K562 (cell line): Measurements from ENCODE around the gene IRF2BP1. TPM values are rescaled to one million over a fixed set of nuclear protein-coding genes. Genes with fewer than 3 reads are reported as not detected.

Experiments used
- CREB3L1 ChIP-seq: fragments of 450-650 bp; IDR thresholded peaks from 2 replicates; pipeline ENCODE4 v1.6.1; 2014; ENCODE audit warnings: low read depth, mild to moderate bottlenecking, moderate library complexity, borderline replicate concordance
- E2F6 ChIP-seq, 2 experiments: IDR thresholded peaks; 2 replicates each; pipeline ENCODE4 v1.6.1; 2011; ENCODE audit warnings: borderline replicate concordance in 1 of 2, control low read depth in 1 of 2, low read depth in 1 of 2, low read length in 1 of 2, mild to moderate bottlenecking in 1 of 2, mixed read lengths in 1 of 2, moderate library complexity in 1 of 2; ENCODE audit not compliant: insufficient read depth in 1 of 2, insufficient read length in 1 of 2, poor library complexity in 1 of 2, severe bottlenecking in 1 of 2; ENCODE audit errors: extremely low read depth in 1 of 2
- FOXM1 ChIP-seq, 2 experiments: fragments of 450-650 bp in 1 of 2; sonication (generic) in 1 of 2; formaldehyde crosslinking in 1 of 2; IDR thresholded peaks; 2 replicates each; pipeline versions ENCODE4 v1.6.1 to v1.9.0; 2017 to 2022; ENCODE audit warnings: low read depth in 2 of 2, mild to moderate bottlenecking in 2 of 2, missing genetic modification reagents in 1 of 2, moderate library complexity in 1 of 2
- HDAC1 ChIP-seq, 2 experiments: fragments of 450-650 bp; IDR thresholded peaks; 2 replicates each; pipeline ENCODE4 v1.6.1; 2016 to 2017; ENCODE audit warnings: inconsistent platforms in 1 of 2, mild to moderate bottlenecking in 1 of 2, moderate library complexity in 1 of 2
- MEF2A ChIP-seq: IDR thresholded peaks from 2 replicates; pipeline ENCODE4 v1.6.1; 2011; ENCODE audit warnings: low read depth, mild to moderate bottlenecking, low read length, moderate library complexity; ENCODE audit not compliant: control insufficient read depth
- MYNN ChIP-seq, 2 experiments: sonication (generic); formaldehyde crosslinking in 1 of 2; IDR thresholded peaks; 2 replicates each; pipeline versions ENCODE4 v1.5.0 to v1.6.1; 2016 to 2020; ENCODE audit warnings: antibody characterized with exemption in 1 of 2, missing genetic modification reagents in 1 of 2
- NFRKB ChIP-seq: fragments of 450-650 bp; IDR thresholded peaks from 2 replicates; pipeline ENCODE4 v1.6.1; 2016; ENCODE audit warnings: low read depth
- NR2C2 ChIP-seq, 2 experiments: fragments of 200-800 bp in 1 of 2; sonication (Bioruptor generic) in 1 of 2; sonication (generic) in 1 of 2; formaldehyde crosslinking in 1 of 2; IDR thresholded peaks; 2 replicates each; pipeline versions ENCODE4 v1.6.1 to v1.8.0; 2016 to 2022; ENCODE audit warnings: mild to moderate bottlenecking in 1 of 2, missing compliant biosample characterization in 1 of 2, missing genetic modification characterization in 1 of 2, missing genetic modification reagents in 1 of 2
- NRF1 ChIP-seq, 2 experiments: fragments of 450-650 bp; IDR thresholded peaks in 1 of 2; conservative IDR thresholded peaks in 1 of 2; 2 replicates each; pipeline ENCODE4 v1.6.1; 2014; ENCODE audit warnings: mild to moderate bottlenecking in 2 of 2
- RAD51 ChIP-seq: fragments of 450-650 bp; IDR thresholded peaks from 2 replicates; pipeline ENCODE4 v1.7.1; 2016; ENCODE audit warnings: low read depth, mild to moderate bottlenecking, borderline replicate concordance
- RBM17 ChIP-seq: fragments of 200-400 bp; formaldehyde crosslinking; IDR thresholded peaks from 2 replicates; pipeline ENCODE4 v1.6.1; 2017; ENCODE audit warnings: low read depth, mild to moderate bottlenecking, low read length, borderline replicate concordance
- RBM25 ChIP-seq: fragments of 200-400 bp; formaldehyde crosslinking; IDR thresholded peaks from 2 replicates; pipeline ENCODE4 v1.6.1; 2018; ENCODE audit warnings: low read length, low read depth, moderate library complexity; ENCODE audit not compliant: severe bottlenecking
- SIN3B ChIP-seq: fragments of 450-650 bp; IDR thresholded peaks from 2 replicates; pipeline ENCODE4 v1.6.1; 2017; ENCODE audit warnings: low read depth, mild to moderate bottlenecking, moderate library complexity
- SRSF1 ChIP-seq: fragments of 200-400 bp; formaldehyde crosslinking; IDR thresholded peaks from 2 replicates; pipeline ENCODE4 v1.6.1; 2017; ENCODE audit warnings: mild to moderate bottlenecking, low read depth, low read length, moderate library complexity
- ZBTB11 ChIP-seq, 3 experiments: fragments of 200-800 bp in 1 of 3; fragments of 250-450 bp in 1 of 3; fragments of 450-650 bp in 1 of 3; sonication (Bioruptor Pico) in 1 of 3; sonication (Bioruptor generic) in 1 of 3; formaldehyde crosslinking in 1 of 3; IDR thresholded peaks; 2 replicates each; pipeline versions ENCODE4 v1.6.1 to v1.8.0; 2016 to 2022; ENCODE audit warnings: mild to moderate bottlenecking in 2 of 3, missing genetic modification characterization in 2 of 3, missing compliant biosample characterization in 1 of 3, moderate library complexity in 1 of 3
- ZNF24 ChIP-seq: fragments of 450-650 bp; IDR thresholded peaks from 2 replicates; pipeline ENCODE4 v1.6.1; 2016
- polyA plus RNA-seq, 8 experiments: library from polyadenylated mRNA; depleted of rRNA in 4 of 8; stranded (reverse) in 5 of 8; unstranded in 3 of 8; fragments of >200 nt; fragmentation: Nextera tagmentation in 2 of 8; fragmentation: Illumina TruSeq in 1 of 8; extraction: Ambion mirVana in 2 of 8; extraction: Trizol in 1 of 8; gene quantifications; 2 replicates each; pipeline versions ENCODE4 v1.2.1 to v1.2.3, GENCODE V29; 2011 to 2014; ENCODE audit warnings: inconsistent platforms in 1 of 8, missing spikeins in 1 of 8
- total RNA-seq, 7 experiments: library from RNA; depleted of rRNA in 6 of 7; stranded (reverse); fragments of >200 nt in 6 of 7; fragmentation: Illumina TruSeq in 2 of 7; extraction: Trizol in 2 of 7; gene quantifications; 2 replicates each; pipeline versions ENCODE4 v1.2.1 to v1.2.3, GENCODE V29; 2011 to 2021; ENCODE audit warnings: low replicate concordance in 1 of 7
- TF ChIP-seq, protein P1 (sequence below): fragments of 250-450 bp; sonication (Bioruptor Pico); IDR thresholded peaks from 2 replicates; pipeline ENCODE4 v1.4.0; 2020

IRF2BP1 gene
- total and polyA plus RNA-seq, 9 of the 15 experiments (the other 6 are each of a cell fraction or from before 2014, with no cell fraction given) = 0.61 to 35.9 (median 3.5) TPM

GRCh38 chr19:45927565-45928261 lies 41.8 kb upstream of the IRF2BP1 start (continued):
- 0 out of 6 replicates have a peak, but pooled peaks of 1 of the 3 experiments have one; percentile 18 for TF ChIP-seq ZBTB11 (CRISPR knock-in tag; IDR thresholded peaks at IDR 0.05)
- TF ChIP-seq MYNN (IDR thresholded peaks at IDR 0.05) = no peak
- TF ChIP-seq MYNN (CRISPR knock-in tag; IDR thresholded peaks at IDR 0.05) = no peak
- peak; percentile 92 for TF ChIP-seq NR2C2 (CRISPR knock-in tag; IDR thresholded peaks at IDR 0.05)
- TF ChIP-seq NR2C2 (tag; IDR thresholded peaks at IDR 0.05) = peak; percentile 97
- TF ChIP-seq NRF1 (conservative IDR thresholded peaks at IDR 0.05 in 1 of 2, IDR thresholded peaks at IDR 0.05 in 1 of 2) = peak; percentile 90 to 92
- TF ChIP-seq RAD51 = peak; percentile 80
- no peak for TF ChIP-seq SRSF1
- TF ChIP-seq RBM17 = no peak
- peak; percentile 98 to 99 for TF ChIP-seq E2F6 (IDR thresholded peaks at IDR 0.05; ENCODE audit: borderline replicate concordance in 1 of 2, extremely low read depth in 1 of 2, insufficient read depth in 1 of 2, insufficient read length in 1 of 2, low read depth in 1 of 2, low read length in 1 of 2, poor library complexity in 1 of 2, severe bottlenecking in 1 of 2)
- TF ChIP-seq HDAC1 (IDR thresholded peaks at IDR 0.05) = peak in 1 of 2 experiments; percentile 66; a peak in 2 of 4 replicates
- TF ChIP-seq MEF2A = no peak
- TF ChIP-seq, protein P1, sequence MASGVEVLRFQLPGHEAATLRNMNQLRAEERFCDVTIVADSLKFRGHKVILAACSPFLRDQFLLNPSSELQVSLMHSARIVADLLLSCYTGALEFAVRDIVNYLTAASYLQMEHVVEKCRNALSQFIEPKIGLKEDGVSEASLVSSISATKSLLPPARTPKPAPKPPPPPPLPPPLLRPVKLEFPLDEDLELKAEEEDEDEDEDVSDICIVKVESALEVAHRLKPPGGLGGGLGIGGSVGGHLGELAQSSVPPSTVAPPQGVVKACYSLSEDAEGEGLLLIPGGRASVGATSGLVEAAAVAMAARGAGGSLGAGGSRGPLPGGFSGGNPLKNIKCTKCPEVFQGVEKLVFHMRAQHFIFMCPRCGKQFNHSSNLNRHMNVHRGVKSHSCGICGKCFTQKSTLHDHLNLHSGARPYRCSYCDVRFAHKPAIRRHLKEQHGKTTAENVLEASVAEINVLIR (CRISPR knock-in tag) = peak; percentile 56; the same call in 1 of the 2 replicates
- peak; percentile 63 for TF ChIP-seq SIN3B
- TF ChIP-seq RBM25 = peak; percentile 81
- 0 out of 2 replicates have a peak, but pooled peaks have one; percentile 46 for TF ChIP-seq NFRKB
- TF ChIP-seq ZNF24 = no peak
- peak; percentile 92 for TF ChIP-seq CREB3L1
- peak; percentile 88 for TF ChIP-seq FOXM1 (IDR thresholded peaks at IDR 0.05; ENCODE audit: low read depth)
- TF ChIP-seq FOXM1 (CRISPR knock-in tag; IDR thresholded peaks at IDR 0.05; ENCODE audit: low read depth) = no peak
